HG03565 (cell line): ENCODE measurements around the gene S100A2.
"Not testable (repeated sequence)": the region's sequence is repeated elsewhere in the genome, so short reads cannot be mapped to it uniquely, and the experiment has no call there.

Experiments
- ATAC-seq: cut with Tn5 transposase; IDR thresholded peaks from one replicate; pipeline ENCODE4 v1.9.1; 2021; ENCODE audit warnings: mild to moderate bottlenecking, moderate library complexity; ENCODE audit not compliant: unreplicated experiment

Gene S100A2

DNA sequence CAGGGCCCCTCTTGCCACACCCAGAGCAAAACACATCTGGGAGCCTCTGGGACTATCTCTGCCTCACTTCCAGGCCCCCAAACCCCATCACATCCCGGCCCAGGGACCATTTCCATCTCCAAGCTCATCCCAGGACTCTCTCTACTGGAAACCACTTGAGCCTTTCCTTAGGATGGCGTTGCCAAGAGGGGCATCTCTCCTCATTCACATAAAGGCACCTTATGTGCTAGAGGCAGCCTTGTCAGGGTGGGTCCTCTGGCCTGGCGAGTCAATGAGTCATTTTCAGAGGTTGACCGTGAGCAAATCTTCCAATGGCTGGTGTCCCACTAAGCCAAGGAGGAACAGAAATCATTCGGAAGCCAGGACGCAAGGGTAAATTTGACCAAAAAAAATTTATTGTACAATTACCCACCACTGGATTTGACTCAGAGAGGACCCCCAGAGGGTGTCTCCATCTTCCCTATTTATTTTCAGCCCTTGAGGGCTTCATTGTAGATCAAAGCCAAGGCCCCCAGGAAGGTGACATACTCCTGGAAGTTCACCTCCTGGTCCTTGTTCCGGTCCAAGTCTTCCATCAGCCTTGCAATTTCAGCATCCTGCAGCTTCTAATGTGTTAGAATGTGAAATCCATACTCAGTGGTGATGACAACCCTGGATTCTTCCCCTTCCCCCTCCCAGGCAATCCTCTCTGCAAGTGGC is 31.3 kb downstream of the S100A2 start:
- ATAC-seq: no peak

DNA sequence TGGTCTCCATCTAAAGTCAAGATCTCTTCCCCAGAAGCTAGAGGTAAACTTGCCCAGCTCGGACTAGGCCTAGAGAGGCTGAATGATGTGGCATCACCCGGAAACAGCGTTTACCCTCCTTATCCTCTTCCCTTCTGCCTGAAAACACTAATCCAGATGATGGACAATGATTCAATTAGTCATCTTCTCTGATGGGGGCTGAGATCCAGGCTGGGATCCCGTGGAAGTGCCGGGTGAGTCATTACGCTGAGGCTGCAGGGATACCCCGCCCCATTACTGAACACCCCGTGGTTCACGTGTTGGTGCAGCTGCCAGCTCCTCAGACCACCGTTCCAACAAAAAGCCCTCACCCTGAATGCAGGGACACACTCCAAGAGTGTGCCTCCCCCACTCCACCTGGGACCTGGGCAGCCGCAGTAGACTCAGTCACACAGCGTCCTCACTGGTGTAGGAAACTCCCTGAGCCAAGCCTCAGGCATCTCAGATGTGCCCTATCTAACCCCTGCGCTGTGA is 31.9 kb downstream of the S100A2 start:
- no peak for ATAC-seq

GRCh38 chr1:153532769-153533599 is 32.7 kb downstream of the S100A2 start:
- ATAC-seq: no peak

- no peak for ATAC-seq
These were observed 33.5 kb downstream of the S100A2 start for GRCh38 chr1:153532181-153532580.

DNA sequence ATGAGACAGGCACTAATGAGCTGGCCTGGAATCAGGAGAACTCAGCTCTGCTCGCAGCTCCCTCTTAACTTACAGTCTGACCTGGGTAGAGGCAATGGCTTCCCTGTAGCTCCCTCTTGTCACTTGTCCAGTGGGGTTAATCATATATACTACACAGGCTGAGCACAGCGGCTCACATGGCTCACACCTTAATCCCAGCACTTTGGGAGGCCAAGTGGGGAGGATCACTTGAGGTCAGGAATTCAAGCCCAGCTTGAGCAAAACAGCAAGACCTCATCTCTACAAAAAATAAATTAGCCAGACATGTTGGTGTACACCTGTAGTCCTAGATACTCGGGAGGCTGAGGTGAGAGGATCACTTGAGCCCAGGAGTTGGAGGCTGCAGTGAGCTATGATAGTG is 34.0 kb downstream of the S100A2 start:
- ATAC-seq: no peak

DNA sequence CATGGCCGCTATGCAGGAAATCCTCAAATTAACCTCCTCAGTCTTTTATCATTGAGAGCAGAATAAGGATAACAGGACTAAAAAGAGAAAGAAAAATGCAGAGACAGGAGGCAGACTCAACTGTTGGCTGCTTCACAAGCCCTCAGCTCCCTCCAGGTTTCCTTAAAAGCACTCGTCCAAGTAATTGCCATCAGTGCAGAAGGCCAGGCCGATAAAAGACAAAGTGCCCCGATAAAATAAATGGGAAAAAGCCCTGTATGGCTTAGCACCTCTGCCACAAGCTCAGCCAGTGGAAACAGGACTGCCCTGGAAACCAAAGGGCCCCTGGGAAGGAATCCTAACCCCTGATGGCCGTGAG is 38.0 kb downstream of the S100A2 start:
- no peak for ATAC-seq

DNA sequence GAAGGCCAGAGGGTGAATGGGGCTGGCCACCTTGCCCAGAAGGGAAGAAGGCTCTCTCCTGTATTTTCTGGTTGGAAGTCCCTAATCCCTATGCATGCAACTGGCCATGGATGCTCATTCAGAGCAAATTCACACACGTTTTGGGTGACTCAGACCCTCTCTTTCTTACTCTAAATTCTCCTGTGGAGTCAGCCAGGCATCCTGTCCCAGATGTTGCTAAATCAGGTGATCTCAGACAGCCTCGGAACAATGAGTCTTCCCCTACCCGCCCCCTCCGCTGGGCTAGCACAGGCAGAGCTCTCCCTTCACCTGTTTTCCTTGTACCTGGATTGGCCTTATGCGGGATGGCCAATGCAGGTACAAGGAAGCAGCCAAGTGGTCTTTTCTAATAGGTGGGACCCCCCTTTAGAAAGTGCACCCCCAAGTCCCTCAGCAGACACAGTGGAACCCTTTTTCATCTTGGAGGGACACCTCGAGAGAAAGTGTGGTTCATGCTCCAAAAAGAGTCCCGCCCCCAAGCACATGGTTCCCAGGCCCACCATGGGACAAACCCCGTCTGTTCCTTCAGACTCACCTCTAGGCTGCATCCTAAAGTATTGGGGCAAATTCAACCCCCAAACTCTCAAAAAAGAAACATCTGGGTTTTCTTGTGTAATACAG is 38.5 kb downstream of the S100A2 start:
- no peak for ATAC-seq

GRCh38 chr1:153526132-153526543 is 39.5 kb downstream of the S100A2 start:
- no peak for ATAC-seq

- ATAC-seq: no peak
These were observed 40.4 kb downstream of the S100A2 start for GRCh38 chr1:153525088-153525728.

GRCh38 chr1:153522353-153523048 is 43.1 kb downstream of the S100A2 start:
- not testable (repeated sequence) for ATAC-seq

DNA sequence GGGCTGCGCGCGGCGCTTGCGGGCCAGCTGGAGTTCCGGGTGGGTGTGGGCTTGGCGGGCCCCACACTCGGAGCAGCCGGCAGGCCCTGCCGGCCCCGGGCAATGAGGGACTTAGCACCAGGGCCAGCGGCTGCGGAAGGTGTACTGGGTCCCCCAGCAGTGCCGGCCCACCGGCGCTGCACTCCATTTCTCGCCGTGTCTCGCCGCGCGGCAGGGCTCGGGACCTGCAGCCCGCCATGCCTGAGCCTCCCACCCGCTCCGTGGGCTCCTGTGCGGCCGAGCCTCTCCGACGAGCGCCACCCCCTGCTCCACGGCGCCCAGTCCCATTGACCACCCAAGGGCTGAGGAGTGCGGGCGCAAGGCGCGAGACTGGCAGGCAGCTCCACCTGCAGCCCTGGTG is 43.8 kb downstream of the S100A2 start:
- not testable (repeated sequence) for ATAC-seq

DNA sequence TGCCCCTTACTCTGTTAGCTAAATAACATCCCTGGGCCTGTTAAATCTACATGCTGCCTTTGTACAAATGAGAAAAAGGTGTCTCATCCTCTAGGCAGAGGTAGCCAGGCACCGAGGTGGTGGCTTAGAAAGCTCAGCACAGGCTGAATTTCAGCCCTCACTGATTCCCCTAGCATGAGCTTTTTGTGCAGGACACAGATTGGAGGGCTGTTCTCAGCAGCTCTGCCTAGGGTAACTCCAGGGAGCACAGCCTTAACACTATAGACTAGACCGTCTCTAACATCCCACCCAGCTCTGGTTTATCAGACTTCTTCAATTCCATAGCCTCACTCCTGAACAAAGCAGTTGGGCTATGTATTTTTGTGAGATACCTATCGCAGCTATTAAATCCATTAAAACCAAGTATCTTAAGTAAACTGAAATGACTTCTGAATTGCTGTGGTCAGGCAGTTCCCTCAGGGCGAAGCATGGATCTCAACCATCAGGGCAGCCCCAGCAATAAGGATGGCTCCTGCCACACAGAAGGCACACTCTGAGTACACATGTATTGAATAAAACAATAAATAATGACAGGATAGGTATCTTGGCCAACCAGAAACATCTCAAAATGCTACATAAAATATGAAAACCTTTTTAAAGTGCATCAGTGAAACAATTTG is 44.7 kb downstream of the S100A2 start:
- ATAC-seq: no peak

GRCh38 chr1:153520137-153520691 is 45.4 kb downstream of the S100A2 start:
- not testable (repeated sequence) for ATAC-seq

DNA sequence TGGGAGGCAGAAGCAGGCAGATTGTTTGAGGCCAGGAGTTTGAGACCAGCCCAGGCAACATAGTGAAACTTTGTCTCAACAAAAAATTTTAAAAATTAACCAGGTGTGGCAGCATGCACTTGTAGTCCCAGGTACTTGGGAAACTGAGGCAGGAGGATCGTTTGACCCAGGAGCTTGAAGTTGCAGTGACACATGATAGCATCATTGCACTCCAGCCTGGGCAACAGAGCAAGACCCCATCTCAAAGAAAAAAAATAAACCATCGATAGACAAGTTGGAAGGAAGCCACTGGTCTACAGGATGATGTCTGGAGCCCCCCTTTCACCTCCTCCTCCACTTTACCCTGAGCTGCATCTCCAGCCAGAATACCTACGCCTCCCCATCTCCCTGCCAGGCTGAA is 46.4 kb downstream of the S100A2 start:
- no peak for ATAC-seq

- no peak for ATAC-seq
These were observed 49.9 kb downstream of the S100A2 start for GRCh38 chr1:153515504-153516394.

DNA sequence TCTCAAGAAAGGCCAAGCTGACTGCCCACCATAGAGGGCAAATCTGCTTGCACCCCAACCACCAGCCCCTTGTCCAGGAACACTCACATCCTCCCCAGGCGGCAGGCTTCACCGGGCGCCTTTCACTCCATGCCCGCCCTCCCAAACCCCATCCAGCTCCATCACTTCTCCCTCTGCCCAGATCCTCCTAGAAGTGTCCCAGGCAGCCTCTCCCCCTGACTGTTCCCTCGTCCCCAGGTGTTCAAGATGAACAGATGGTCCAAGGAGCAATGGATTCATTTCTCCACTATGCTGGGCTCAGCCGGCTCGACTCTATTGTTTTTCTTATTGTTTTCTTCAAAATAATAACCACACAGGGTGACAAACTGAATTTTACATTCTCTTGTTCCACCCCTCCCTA is 52.0 kb downstream of the S100A2 start:
- no peak for ATAC-seq

- no peak for ATAC-seq
These were observed 52.6 kb downstream of the S100A2 start for GRCh38 chr1:153513023-153513422.
